Stromal cell of bone marrow (primary cell): ENCODE results near the gene LIPF.
"Not testable (repeated sequence)": the region's sequence is repeated elsewhere in the genome, so short reads cannot be mapped to it uniquely, and the experiment has no call there.

ENCODE experiments used
- DNase-seq: peaks from one replicate; pipeline ENCODE4 v3.0.0-alpha.2; 2012; ENCODE audit warnings: low read depth

Gene LIPF, protein sequence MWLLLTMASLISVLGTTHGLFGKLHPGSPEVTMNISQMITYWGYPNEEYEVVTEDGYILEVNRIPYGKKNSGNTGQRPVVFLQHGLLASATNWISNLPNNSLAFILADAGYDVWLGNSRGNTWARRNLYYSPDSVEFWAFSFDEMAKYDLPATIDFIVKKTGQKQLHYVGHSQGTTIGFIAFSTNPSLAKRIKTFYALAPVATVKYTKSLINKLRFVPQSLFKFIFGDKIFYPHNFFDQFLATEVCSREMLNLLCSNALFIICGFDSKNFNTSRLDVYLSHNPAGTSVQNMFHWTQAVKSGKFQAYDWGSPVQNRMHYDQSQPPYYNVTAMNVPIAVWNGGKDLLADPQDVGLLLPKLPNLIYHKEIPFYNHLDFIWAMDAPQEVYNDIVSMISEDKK

DNA sequence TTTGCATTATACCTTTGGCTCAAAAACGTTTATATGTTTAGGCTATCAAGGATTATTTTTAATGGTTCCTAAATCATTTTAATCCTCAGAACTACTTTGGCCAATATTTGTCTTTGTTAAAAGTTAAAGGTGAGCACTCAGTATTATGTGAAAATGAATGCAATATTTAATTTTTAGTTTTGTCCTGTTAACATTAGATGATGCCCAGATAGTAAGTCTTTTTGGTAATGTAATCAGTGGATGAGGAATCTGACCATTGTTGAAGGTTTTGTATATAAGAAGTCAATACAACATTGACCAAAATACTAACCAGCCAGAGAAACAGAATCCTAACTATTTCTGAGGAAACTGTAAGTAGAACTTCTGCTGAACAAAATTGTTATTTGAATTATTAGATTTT lies at the start of gene LIPF:
Gene LIPF (plus strand): TSS at position 301 of the 400 bp plus-strand sequence. CDS start 2,856 bp downstream, outside the sequence.
- DNase-seq, result no peak

DNA sequence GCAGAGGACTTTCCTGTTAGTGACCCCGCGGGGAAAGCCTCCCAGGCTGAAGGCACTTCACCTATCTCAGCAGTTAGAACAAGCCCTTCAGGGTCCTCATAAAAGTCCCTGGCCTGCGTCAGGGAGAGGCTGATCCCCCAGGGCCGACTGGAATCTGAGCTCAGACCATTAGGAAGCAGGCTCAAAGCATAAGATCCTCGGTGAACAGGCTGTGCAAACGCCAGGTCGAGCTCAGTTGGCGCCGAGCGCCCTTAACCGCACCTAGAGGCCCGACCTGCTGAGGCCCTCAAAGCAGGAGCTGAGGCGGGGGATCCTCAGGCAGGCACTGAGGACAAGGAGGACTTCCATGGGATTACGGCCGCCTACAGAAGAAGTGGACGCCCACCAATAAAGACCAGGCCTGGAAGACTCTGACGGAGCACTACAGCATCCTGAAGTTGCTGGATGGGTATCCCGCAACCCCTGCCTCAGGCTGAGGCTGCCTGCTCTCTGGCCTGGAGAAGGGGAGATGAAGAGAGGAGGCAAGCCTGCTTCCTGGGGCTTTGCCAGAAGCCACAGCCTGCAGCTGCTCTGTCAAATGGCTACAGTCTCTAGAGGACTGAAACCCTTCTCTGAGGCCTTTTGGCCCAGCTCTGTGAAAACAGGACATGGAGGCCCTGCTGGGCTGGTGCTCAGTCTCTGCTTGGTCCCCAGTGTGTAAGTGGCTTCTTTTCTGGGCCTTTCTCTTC lies 47.8 kb upstream of the LIPF start:
- DNase-seq, result no peak

DNA sequence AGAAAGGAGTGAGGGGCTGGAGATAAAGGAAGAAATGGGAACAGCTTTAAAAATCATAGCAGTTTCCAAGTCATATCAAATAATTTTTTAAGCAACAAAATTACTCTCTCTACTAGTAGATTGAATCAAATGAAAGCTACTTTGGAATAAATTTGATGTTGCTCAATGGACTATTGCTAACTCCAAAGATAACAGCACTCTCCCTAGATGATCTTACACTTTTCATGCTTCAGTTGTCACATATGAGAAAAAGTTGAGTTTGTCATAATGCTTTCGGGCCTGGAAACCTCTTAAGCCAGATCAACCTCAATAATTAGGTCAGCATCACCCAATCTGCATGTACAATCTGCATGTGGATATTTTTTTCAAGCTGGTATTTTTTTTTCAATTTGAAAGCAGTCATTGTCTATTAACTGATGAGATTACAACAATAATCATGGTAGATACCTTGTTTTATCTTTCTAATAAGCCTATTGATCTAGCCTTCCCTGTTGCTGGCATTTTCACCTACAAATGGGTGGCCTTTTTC lies 46.4 kb upstream of the LIPF start:
- no peak for DNase-seq

- DNase-seq, result no peak
Measured at GRCh38 chr10:88618496-88618895, 45.7 kb upstream of the LIPF start.

- no peak for DNase-seq
Measured at GRCh38 chr10:88620441-88620840, 43.8 kb upstream of the LIPF start.

GRCh38 chr10:88623835-88624234 lies 40.4 kb upstream of the LIPF start:
- no peak for DNase-seq

- no peak for DNase-seq
Measured at GRCh38 chr10:88624840-88625239, 39.4 kb upstream of the LIPF start.

DNA sequence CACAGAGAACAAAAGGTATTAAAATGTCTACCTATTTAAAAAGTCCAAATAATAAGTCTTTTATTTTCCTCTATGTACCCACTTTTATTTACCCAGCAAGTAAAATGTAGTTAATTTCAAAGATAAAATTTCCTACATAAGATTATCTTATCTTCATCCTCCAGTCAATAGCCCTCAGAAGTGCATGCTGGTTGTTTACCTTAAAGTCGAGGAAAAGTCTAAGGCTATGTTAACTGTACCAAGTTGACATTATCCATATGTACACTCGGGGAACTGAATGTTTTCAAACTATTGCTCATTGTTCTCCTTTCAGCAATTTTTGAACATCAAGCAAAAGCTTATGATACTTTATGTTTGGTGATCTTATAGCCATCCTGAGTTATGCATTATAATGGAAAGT lies 24.1 kb upstream of the LIPF start:
- no peak for DNase-seq

DNA sequence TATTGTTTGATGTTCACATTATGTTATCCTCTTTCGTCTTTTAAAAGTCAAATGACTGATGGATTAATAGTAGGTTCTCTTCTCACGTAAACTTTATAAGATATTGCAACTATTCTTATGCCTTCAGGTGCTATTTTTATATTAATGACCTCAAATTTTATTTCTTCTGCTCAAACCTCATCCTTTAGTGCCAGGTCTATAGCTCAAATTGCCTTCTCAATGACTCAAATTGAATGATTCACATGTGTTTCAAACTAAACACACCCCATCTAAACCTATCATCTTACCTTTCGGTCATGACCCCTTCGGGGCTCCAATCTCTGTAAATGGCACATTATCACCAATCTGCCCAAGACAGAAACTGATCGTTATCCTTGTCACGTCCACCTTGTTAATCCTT lies 22.0 kb upstream of the LIPF start:
- no peak for DNase-seq

- peak; percentile 39 for DNase-seq
Measured at GRCh38 chr10:88642963-88643362, 21.3 kb upstream of the LIPF start.

- DNase-seq, result no peak
Measured at GRCh38 chr10:88647061-88647615, 17.1 kb upstream of the LIPF start.

DNA sequence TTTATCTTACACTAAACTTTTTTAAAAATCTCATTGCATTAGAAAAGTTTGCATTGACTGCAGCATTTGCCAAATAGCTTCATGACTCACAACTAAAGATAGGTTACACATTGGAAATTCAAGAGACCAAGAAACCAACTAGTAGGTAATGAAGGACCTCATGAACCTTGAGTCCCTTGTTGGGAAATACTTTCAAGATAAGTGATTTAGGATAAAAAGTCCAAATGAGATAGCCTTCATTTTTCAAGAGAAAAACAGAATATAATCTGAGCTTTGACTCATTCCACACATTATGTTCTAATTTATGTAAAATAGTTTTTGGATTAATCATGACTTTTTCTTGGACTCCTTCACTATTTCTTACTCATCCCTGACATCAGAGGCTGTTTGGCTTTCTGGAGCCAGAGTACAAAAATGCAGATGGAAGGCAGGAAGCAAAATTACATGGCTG lies 13.1 kb upstream of the LIPF start:
- peak; percentile 77 for DNase-seq

GRCh38 chr10:88652616-88653015 lies 11.6 kb upstream of the LIPF start:
- no peak for DNase-seq

DNA sequence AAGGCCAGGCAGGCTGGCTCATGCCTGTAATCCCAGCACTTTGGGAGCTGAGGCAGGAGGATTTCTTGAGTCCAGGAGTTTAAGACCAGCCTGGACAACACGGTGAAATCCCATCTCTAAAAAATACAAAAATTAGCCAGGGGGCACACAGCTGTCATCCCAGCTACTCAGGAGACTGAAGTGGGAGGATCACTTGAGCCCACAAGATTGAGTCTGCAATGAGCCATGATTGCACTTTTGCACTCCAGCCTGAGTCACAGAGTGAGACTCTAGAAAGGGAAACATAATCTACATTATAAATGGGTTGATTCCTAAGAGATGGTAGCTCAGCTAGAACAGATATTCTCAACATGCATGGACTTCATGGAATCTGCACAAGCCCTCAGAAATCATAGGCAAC lies 6.3 kb upstream of the LIPF start:
- DNase-seq, result peak; percentile 49

DNA sequence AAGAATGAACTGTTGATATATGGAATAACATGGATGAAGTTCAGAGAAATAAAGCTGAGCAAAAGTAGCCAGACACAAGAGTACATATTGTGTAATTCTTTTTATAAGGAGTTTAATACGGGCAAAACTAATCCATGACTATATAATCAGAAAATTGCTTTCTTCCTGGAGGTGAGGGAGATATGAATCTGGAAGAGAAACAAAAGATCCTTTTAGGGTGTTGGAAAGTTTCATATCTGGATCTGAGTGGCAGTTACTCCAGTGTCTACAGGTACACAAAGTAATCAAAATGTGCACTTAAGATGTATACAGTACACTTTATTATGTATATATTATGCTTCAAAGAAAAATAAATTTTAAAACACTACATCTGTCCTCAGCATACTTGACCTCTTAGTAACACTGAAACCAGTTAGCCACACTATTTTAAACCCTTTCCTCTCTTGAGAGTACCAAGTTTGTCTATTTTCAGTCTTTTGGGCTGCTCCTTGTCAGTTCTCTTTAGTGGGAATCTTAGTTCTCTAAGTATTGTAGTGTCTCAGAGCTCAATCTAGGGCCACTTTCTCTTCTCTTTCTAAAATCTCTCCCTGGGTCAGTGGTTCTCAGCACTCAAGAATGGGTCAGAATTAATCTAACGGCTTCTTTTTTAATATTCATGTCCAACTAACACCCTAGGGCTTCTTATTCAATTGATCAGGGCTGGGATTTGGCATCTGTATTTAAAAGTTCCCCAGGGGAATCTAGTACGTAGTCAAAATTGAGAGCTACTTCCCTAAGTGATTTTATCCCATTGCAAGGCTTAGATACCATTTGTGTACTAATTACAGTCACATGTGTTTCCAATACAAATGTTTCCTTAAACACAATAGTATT lies 4.3 kb upstream of the LIPF start:
- no peak for DNase-seq

DNA sequence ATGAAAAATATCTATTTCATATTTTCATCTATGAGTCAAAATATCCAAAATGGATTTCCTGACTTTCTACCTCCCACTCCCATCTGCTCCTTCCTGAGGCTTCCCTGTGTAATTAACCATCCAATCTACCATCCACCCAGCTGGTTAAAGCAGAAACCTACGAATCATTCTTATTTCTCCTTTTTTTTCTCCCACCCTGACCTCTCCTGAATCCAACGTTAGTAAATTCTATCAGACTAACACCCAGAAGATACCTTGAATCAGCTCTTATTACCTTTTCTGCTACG lies 3.7 kb upstream of the LIPF start:
- no peak for DNase-seq

DNA sequence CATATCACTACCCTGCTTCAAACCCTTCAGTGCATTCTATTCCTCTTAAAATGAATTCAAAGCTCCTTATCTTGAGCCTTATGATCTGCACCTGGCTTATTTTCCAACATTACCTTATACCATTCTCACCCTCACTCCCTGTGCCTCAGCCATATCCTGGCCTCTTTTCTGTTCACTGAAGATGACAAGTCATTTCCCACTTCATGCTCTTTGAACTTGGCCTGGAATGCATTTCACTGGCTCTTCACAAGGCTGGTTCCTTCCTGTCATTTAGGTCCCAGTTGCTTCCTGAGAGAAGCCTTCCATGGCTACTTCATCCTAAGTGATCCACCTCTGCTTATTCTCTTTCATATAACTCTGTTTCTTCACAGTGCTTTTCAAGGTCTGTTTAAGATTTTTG lies 3.2 kb upstream of the LIPF start:
- DNase-seq, result no peak

DNA sequence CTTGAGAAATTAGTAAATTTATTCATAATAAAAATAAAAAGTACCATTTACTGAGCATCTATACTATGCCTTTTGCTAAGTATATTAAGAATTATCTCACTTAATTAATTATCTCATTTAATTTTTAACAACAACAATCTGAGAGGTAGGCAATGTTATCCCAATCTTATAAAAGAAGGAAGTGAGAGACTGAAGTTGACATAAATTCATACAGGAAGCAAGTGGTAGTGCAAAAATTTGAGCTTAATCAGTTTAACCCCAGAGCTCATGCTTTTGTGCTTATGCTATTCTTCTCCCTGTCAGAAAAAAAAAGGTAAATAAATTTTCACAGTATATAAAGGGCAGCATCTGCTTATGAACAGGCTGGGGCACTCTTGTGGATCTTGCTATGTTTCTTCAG lies 2.7 kb upstream of the LIPF start:
- DNase-seq, result no peak

- not testable (repeated sequence) for DNase-seq
Measured at GRCh38 chr10:88663153-88663552, 1.1 kb upstream of the LIPF start.

DNA sequence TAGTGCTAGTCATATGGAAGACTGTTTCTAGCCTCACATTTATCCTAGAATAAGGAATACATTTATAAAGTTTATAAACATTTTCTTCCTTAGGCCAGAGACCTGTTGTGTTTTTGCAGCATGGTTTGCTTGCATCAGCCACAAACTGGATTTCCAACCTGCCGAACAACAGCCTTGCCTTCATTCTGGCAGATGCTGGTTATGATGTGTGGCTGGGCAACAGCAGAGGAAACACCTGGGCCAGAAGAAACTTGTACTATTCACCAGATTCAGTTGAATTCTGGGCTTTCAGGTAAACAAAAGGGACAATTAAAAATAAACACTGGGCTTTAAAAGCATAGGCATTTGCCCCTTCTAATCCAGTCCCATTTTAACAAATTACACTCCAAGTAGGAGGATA lies 4.2 kb downstream of the LIPF start:
- DNase-seq, result no peak

DNA sequence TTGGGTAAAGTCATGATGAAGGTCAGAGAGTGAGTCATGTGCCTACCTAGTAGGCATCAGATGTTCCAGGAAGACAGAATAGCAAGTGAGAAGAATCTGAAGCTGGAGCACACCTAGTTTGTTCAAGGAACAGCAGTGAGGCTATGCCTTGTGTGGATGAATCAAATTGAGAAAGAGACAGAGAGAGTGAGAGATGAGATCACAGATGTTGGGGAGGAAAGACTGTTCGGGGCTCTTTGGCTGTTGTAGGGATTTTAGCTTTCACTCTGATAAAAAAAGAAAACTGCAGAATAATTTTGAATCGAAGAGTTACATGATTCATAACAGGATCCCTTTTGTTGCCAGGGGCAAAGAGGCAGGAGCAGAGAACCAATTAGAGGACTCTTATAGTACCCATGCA lies 6.3 kb downstream of the LIPF start:
- DNase-seq, result no peak

DNA sequence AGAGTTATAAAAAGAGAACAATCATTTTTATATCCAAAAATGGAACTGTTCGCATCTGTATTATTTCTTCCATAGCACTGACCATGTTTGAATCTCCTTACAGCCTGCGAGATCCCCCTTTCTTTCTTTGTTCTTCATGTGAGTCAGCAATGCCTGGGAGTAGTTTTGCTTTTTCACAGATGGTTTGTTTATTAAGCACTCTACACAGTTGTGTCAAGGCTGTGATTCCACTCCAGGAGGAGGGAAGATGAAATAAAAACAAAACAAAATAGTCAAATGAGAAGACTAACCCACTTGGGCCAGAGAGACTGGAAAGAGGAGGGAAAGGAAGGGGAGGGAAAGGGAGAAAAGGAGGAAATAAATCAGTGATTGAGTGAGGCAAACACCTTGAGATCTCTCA lies 7.8 kb downstream of the LIPF start:
- no peak for DNase-seq
